B cell (primary cell): ENCODE results near the gene ROM1. TPM values are rescaled to one million over a fixed set of nuclear protein-coding genes. Genes with fewer than 3 reads are reported as not detected.

Source experiments
- ATAC-seq: fragments of 200-7000 bp; cut with Tn5 transposase; one replicate; pipeline ENCODE4 v1.10.0; 2021; ENCODE audit warnings: low read depth, mild to moderate bottlenecking, moderate number of reproducible peaks, moderate library complexity
- CTCF ChIA-PET: fragments of 350-600 bp; sonication (Branson Sonifier 250); formaldehyde crosslinking; loops from one replicate; lab custom pipeline; 2021; ENCODE audit warnings: antibody characterized with exemption, inconsistent platforms; lab: Charles Lee
- POLR2A ChIA-PET: fragments of 350-600 bp; sonication (Branson Sonifier 250); formaldehyde crosslinking; loops from one replicate; lab custom pipeline; 2021; ENCODE audit warnings: antibody characterized with exemption; lab: Charles Lee
- DNase-seq: peaks from one replicate; pipeline ENCODE4 v3.0.0; 2013
- H2AFZ ChIP-seq: 2 replicates; pipeline ENCODE4 v1.6.1; 2012; ENCODE audit warnings: mild to moderate bottlenecking, low read depth, low read length; ENCODE audit not compliant: insufficient read depth, poor library complexity, severe bottlenecking
- H3K27ac ChIP-seq, 2 donors: 1 replicate in 1 of 2; 2 replicates in 1 of 2; pipeline ENCODE4 v1.5.1; 2012 to 2013; ENCODE audit warnings: low read length in 2 of 2, mild to moderate bottlenecking in 2 of 2, moderate library complexity in 1 of 2
- H3K27me3 ChIP-seq, 4 experiments: fragments of 200-600 bp in 1 of 4; sonication (generic) in 1 of 4; replicated peaks in 1 of 4; 1 replicate in 2 of 4; 2 replicates in 2 of 4; pipeline versions ENCODE4 v1.6.1 to v1.7.0; 2013 to 2016; ENCODE audit warnings: low read length in 3 of 4, mild to moderate bottlenecking in 2 of 4, mixed read lengths in 1 of 4, moderate library complexity in 1 of 4; ENCODE audit not compliant: insufficient read depth in 4 of 4, control insufficient read depth in 3 of 4; ENCODE audit errors: control extremely low read depth in 1 of 4
- H3K36me3 ChIP-seq, 2 experiments: replicated peaks in 1 of 2; 1 replicate in 1 of 2; 2 replicates in 1 of 2; pipeline versions ENCODE4 v1.6.1 to v1.7.1; 2013; ENCODE audit warnings: low read length in 1 of 2; ENCODE audit not compliant: insufficient read depth in 2 of 2, control insufficient read depth in 1 of 2; ENCODE audit errors: control extremely low read depth in 1 of 2, extremely low read depth in 1 of 2
- H3K4me1 ChIP-seq, 2 donors: fragments of 200-600 bp in 1 of 2; sonication (generic) in 1 of 2; 1 replicate in 1 of 2; 2 replicates in 1 of 2; pipeline versions ENCODE4 v1.5.1 to v1.6.1; 2013 to 2017; ENCODE audit warnings: low read length in 2 of 2; ENCODE audit not compliant: control insufficient read depth in 2 of 2, insufficient read depth in 2 of 2
- H3K4me2 ChIP-seq: replicated peaks from 2 replicates; pipeline ENCODE3; 2012; ENCODE audit warnings: mild to moderate bottlenecking, low read depth, low read length; ENCODE audit not compliant: poor library complexity, severe bottlenecking
- H3K4me3 ChIP-seq, 5 experiments: fragments of 200-600 bp in 1 of 5; sonication (generic) in 1 of 5; 1 replicate in 3 of 5; 2 replicates in 2 of 5; pipeline versions ENCODE4 v1.5.1 to v1.7.0; 2011 to 2016; ENCODE audit warnings: low read length in 4 of 5, mild to moderate bottlenecking in 4 of 5, low read depth in 2 of 5, control low read depth in 1 of 5, moderate library complexity in 1 of 5; ENCODE audit not compliant: insufficient read depth in 1 of 5; ENCODE audit errors: control extremely low read depth in 1 of 5, extremely low read depth in 1 of 5
- H3K79me2 ChIP-seq: fragments of 200-600 bp; sonication (generic); one replicate; pipeline ENCODE4 v1.6.0; 2016; ENCODE audit warnings: low read length; ENCODE audit not compliant: control insufficient read depth, insufficient read depth
- H3K9ac ChIP-seq: fragments of 200-600 bp; sonication (generic); 2 replicates; pipeline ENCODE4 v1.6.1; 2017; ENCODE audit warnings: mild to moderate bottlenecking, low read length, moderate library complexity
- H3K9me3 ChIP-seq, 3 donors: one replicate each; pipeline versions ENCODE4 v1.6.1 to v1.7.1; 2013; ENCODE audit warnings: low read length in 2 of 3; ENCODE audit not compliant: control insufficient read depth in 2 of 3, insufficient read depth in 1 of 3; ENCODE audit errors: control extremely low read depth in 1 of 3
- H4K20me1 ChIP-seq: 2 replicates; pipeline ENCODE4 v1.6.0; 2012; ENCODE audit warnings: mild to moderate bottlenecking, low read length; ENCODE audit not compliant: insufficient read depth, control insufficient read depth, poor library complexity, severe bottlenecking
- H3K27ac Mint-ChIP-seq: one replicate; pipeline ENCODE4 v1.8.0; 2021; ENCODE audit warnings: mixed read lengths
- H3K27me3 Mint-ChIP-seq: one replicate; pipeline ENCODE4 v1.8.0; 2021; ENCODE audit warnings: mixed read lengths
- H3K4me1 Mint-ChIP-seq: one replicate; pipeline ENCODE4 v1.8.0; 2021; ENCODE audit warnings: mixed read lengths
- H3K4me3 Mint-ChIP-seq: one replicate; pipeline ENCODE4 v1.8.0; 2021; ENCODE audit warnings: mixed read lengths
- H3K9me3 Mint-ChIP-seq: one replicate; pipeline ENCODE4 v1.8.0; 2022; ENCODE audit warnings: mixed read lengths; ENCODE audit not compliant: insufficient read depth
- CTCF ChIP-seq: fragments of 200-600 bp; IDR thresholded peaks from one replicate; pipeline ENCODE4 v1.8.0; 2022; ENCODE audit warnings: antibody characterized with exemption, mild to moderate bottlenecking
- EZH2 ChIP-seq: IDR thresholded peaks from 2 replicates; pipeline ENCODE4 v1.6.1; 2012; ENCODE audit warnings: borderline replicate concordance, low read depth, mild to moderate bottlenecking, moderate library complexity, low read length; ENCODE audit not compliant: insufficient read depth, poor library complexity, severe bottlenecking
- WGBS: methylation state at CpG from one replicate; pipeline ENCODE4 v1.1.5; 2013; ENCODE audit warnings: missing lambda C conversion rate; ENCODE audit not compliant: insufficient coverage; 5-methylcytosine and 5-hydroxymethylcytosine counted together
- intact Hi-C: fragments of 100-400 bp; cut with micrococcal nuclease; formaldehyde crosslinking; loops from one replicate; pipeline ENCODE4 v1.10.0; 2022
- polyA plus RNA-seq: library from polyadenylated mRNA; depleted of rRNA; stranded (reverse); fragments of >200 nt; gene quantifications from 2 replicates; pipeline ENCODE4 v1.2.3, GENCODE V29; 2012
- total RNA-seq, 2 donors: library from RNA; stranded (reverse); fragments of 120-200 nt in 1 of 2; gene quantifications; 1 replicate in 1 of 2; 2 replicates in 1 of 2; pipeline versions ENCODE4 v1.2.3 to v1.2.4, GENCODE V29; 2013 to 2022

Gene ROM1
- total and polyA plus RNA-seq, 2 donors (not counting 1 experiment from before 2014, with no cell fraction given) = 1.3 to 2.0 TPM

- peak overlapping the region; percentile 99 for H3K27ac Mint-ChIP-seq
- under 1% methylated on average over 32 of the region's 34 CpGs for WGBS
- Histone ChIP-seq H3K4me3 (peak overlapping the region; percentile 70 to 84 (median 75)), H3K4me2 (peak overlapping the region; percentile 90), H3K9ac (peak overlapping the region; percentile 74), H3K79me2 (peaks cover 67% of the 10 kb centered on the region), H3K27me3 (no peaks in the 10 kb centered on the region), H2AFZ (peak overlapping the region; percentile 90), H3K9me3 (no peaks in the 10 kb centered on the region), H4K20me1 (peaks cover 7% of the 10 kb centered on the region), H3K27ac (peak overlapping the region; percentile 76 to 96), H3K4me1 (peaks cover 10 to 29% of the 10 kb centered on the region in 2 donors), H3K36me3 (peaks cover 0 to 34% of the 10 kb centered on the region in 2 experiments)
- DNase-seq = peak; percentile 86
- H3K9me3 Mint-ChIP-seq = no peaks in the 10 kb centered on the region
- CTCF ChIA-PET = interaction anchor here (0.8 to 3.7 kb wide), 13 partner anchors 10 to 82 kb away, joined by 3 to 32 read pairs (median 4); partner anchors contain the start of genes B3GAT3, C11orf98, CSKMT and EEF1G
- TF ChIP-seq CTCF (no peak), EZH2 (no peak)
- H3K27me3 Mint-ChIP-seq = no peaks in the 10 kb centered on the region
- peak; percentile 16 for ATAC-seq
- H3K4me1 Mint-ChIP-seq = peaks cover 28% of the 10 kb centered on the region
- POLR2A ChIA-PET = interaction anchor here (0.5 to 2.7 kb wide), 6 partner anchors 10 to 230 kb away, joined by 3 to 16 read pairs (median 6); partner anchors contain the start of genes MTA2, TUT1, UBXN1 and ZBTB3
- peak overlapping the region; percentile 97 for H3K4me3 Mint-ChIP-seq
- intact Hi-C loops = loop anchor here (1.0 to 2.0 kb wide), 6 partner anchors 10 to 115 kb away; partner anchors contain the start of genes C11orf98, CSKMT, GANAB and HNRNPUL2
These were observed 1.2 kb upstream of the ROM1 start for GRCh38 chr11:62611705-62612365.
